Measurements from ENCODE around the gene NME3.
A peak's percentile ranks its signal among the peaks of the same experiment; 100 is the strongest.

Gene NME3

DNA sequence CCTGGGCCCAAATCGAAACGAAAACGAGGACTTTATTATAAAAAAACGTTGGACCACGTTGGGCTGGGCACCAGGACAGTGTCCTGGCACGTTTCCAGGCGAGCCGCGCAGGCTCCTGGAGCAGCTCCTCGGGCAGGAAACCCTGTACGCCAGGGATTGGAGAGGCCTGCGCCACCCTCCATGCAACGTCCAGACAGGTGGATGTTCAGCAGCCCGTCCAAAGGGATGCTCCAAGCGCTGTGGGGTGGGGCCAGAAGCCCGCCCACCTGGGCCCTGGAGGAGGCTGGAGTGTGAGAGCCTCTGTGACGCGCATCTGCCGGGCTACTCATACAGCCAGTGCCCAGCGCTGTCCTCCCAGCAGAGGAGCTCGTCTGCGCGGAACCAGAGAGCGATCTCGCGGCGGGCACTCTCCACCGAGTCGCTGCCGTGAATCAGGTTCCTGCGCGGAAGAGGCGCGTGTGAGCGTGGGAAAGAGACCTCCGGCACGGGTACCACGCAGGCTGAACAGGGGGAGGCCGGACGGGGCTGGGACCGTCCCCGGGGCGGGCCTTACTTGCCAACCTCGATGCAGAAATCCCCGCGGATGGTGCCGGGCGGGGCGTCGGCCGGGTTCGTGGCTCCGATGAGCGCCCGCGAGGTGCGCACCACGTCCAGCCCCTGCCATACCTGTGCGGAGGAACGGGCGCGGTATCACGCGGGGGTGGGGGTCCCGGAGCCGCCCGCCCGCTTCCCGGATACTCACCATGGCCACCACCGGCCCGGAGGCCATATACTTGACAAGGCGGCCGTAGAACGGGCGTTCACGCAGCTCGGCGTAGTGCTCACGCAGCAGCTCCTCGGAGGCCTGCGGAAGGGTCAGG is 785 bp downstream of the NME3 start:
- peak overlapping the region; percentile 94 for H3K27ac ChIP-seq

DNA sequence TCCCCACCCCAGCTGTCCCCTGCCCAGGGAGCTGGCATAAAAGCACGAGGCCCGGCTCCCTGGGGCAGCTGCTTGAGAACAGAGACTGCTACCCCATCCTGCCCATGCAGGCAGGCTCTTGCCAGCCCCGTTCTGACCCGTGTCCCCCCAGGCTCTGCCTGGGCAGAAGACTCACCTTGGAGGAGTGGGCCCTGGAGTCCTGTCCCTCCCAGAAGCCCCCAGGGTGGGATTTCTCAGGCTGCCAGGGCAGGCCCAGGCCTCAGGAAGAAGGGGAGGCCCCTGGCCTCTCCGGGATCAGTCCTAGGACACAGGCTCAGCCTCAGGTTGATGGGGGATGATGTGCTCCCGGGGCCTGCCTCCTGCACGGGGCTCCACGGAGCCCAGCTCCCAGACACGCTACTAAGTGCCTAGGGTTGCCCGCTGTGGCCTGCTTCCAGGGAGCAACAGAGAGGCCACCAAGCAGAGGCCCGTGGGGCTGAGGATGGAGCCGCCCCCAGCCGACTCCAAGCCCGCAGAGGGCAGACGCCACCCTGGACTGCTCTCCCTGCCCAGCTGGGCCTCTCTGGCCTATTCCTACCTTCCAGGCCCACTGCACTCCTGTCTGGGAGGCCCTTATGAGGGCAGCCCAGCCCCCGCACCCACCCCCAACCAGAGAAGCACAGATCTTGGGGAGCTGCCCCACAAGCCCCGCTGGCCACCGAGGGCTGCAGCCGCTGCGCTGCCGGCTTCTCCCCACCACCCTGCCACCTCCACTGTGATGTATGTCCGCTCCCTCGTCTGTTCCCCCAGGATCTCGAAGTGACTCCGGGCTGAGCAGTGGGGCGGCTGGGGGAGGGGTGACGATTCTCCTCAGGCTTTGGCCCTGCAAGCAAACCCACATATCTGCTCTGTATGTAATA is 1.7 kb downstream of the NME3 start:
- no peak for TF ChIP-seq ZFX (IDR thresholded peaks at IDR 0.05)
- TF ChIP-seq, protein P1, sequence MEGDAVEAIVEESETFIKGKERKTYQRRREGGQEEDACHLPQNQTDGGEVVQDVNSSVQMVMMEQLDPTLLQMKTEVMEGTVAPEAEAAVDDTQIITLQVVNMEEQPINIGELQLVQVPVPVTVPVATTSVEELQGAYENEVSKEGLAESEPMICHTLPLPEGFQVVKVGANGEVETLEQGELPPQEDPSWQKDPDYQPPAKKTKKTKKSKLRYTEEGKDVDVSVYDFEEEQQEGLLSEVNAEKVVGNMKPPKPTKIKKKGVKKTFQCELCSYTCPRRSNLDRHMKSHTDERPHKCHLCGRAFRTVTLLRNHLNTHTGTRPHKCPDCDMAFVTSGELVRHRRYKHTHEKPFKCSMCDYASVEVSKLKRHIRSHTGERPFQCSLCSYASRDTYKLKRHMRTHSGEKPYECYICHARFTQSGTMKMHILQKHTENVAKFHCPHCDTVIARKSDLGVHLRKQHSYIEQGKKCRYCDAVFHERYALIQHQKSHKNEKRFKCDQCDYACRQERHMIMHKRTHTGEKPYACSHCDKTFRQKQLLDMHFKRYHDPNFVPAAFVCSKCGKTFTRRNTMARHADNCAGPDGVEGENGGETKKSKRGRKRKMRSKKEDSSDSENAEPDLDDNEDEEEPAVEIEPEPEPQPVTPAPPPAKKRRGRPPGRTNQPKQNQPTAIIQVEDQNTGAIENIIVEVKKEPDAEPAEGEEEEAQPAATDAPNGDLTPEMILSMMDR (conservative IDR thresholded peaks at IDR 0.05), result no peak
- peak overlapping the region; percentile 94 for H3K27ac ChIP-seq

More for the DNA sequence above, 785 bp downstream of the NME3 start:
- no peak for TF ChIP-seq ZFX (IDR thresholded peaks at IDR 0.05)
- TF ChIP-seq, protein P1 (conservative IDR thresholded peaks at IDR 0.05), result no peak

DNA sequence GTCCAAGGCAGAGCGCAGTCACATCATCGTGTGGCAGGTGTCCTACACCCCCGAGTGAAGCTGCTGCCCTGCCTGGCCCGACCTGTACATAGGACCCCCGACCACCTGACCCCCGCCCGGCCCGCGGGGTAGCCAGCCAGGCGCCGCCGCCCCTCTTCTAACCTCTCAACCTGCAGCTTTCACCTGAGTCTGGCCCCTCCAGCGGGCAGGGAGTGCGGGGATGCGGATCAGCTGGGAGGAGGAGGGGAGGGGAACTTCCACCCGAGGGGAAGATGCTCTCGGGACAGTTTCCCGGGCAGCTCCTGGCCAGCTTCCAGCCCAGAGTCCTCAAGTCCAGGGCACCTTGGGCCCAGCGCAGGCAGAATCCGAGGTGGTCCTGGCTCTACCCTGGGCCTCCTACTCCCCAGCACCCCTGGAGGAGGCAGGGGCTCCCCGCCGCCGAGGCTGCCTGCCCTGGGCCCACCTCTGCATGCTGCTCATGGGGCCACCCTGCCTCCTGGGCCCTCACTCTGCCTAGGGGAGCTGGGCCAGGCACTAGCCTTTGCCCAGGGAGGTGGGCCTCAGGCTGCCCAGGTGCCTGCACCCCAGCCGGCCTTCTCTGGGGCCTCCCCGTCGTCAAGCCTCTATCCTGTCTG is 2.5 kb downstream of the NME3 start:
- H3K27ac ChIP-seq, result peak overlapping the region; percentile 94
- TF ChIP-seq, protein P1 (conservative IDR thresholded peaks at IDR 0.05), result no peak
- TF ChIP-seq ZFX (IDR thresholded peaks at IDR 0.05), result no peak

DNA sequence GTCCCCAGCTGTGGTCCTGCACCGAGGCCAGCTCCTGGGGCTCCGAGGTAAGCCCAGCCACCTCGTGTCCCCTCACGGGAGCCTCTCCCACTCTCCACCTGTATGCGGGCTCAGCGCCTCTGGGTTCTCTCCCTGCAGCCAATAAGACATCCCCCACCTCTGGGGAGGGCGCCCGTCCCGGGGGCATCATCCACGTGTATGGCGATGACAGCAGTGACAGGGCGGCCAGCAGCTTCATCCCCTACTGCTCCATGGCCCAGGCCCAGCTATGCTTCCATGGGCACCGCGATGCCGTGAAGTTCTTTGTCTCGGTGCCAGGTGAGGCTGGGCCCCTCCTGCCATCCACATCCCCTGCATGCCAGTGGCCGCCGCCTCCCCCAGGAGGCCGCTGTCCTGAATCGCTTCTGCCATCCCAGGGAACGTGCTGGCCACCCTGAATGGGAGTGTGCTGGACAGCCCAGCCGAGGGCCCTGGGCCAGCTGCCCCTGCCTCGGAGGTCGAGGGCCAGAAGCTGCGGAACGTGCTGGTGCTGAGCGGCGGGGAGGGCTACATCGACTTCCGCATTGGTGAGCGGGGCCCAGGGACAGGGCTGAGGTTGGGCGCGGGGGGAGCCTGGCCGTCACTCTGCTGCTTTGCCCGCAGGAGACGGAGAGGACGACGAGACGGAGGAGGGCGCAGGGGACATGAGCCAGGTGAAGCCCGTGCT is 3.1 kb downstream of the NME3 start:
- no peak overlapping the region for H3K27ac ChIP-seq
- TF ChIP-seq, protein P1 (conservative IDR thresholded peaks at IDR 0.05), result no peak
- no peak for TF ChIP-seq ZFX (IDR thresholded peaks at IDR 0.05)

DNA sequence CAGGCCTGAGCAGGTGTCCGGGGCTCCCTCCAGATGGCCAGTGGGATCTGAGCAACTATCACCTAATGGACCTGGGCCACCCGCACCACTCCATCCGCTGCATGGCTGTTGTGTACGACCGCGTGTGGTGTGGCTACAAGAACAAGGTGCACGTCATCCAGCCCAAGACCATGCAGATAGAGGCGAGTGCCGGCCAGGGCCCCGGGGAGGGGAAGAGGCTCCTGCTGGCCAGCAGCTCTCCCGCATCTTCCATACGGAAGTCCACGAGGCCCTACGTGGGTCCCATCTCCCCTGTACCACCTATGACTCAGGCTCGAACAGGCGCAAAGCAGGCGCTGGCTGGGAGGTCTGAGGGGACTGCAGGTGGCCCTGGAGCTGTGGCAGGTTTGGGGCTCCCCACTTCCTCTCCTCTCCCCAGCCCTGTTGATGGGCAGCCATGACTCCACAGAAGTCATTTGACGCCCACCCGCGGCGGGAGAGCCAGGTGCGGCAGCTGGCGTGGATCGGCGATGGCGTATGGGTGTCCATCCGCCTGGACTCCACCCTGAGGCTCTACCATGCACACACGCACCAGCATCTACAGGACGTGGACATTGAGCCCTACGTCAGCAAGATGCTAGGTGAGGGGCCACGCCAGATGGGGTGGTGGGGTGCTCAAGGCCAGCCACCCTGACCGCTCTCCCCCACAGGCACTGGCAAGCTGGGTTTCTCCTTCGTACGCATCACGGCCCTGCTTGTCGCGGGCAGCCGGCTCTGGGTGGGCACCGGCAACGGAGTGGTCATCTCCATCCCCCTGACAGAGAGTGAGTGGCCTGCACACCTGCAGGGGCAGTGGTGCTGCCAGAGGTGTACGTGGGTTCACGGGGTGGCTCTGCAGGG is 4.0 kb downstream of the NME3 start:
- TF ChIP-seq, protein P1 (conservative IDR thresholded peaks at IDR 0.05), result no peak
- no peak for TF ChIP-seq ZFX (IDR thresholded peaks at IDR 0.05)
- H3K27ac ChIP-seq, result no peak overlapping the region

DNA sequence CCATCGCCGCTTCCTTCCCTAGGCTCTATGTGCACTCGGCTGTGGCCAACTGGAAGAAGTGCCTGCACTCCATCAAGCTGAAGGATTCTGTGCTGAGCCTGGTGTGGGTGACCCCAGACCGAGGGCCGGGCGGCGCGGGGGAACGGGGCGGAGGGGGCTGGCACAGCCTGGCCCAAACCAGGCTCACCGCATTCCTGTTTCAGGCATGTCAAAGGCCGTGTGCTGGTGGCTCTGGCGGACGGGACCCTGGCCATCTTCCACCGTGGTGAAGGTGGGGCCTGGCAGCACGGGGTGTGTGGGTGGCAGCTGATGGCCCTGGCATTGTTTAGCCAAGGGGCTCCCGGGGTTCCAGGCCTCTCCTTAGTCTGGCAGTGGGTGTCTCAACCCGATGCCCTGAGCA is 4.6 kb downstream of the NME3 start:
- no peak for TF ChIP-seq ZFX (IDR thresholded peaks at IDR 0.05)
- TF ChIP-seq, protein P1 (conservative IDR thresholded peaks at IDR 0.05), result no peak
- H3K27ac ChIP-seq, result no peak overlapping the region
